H1 (cell line): ENCODE measurements around the gene ANKRD40. TPM values are rescaled to one million over a fixed set of nuclear protein-coding genes. Genes with fewer than 3 reads are reported as not detected.

Experiments
- CTCF ChIA-PET: fragments of 300-600 bp; sonication (Branson Sonifier 250); formaldehyde crosslinking; loops from one replicate; lab custom pipeline; 2021; ENCODE audit not compliant: partially characterized antibody; lab: Charles Lee
- POLR2A ChIA-PET: fragments of 300-600 bp; sonication (Branson Sonifier 250); formaldehyde crosslinking; loops from one replicate; lab custom pipeline; 2021; ENCODE audit warnings: inconsistent platforms; ENCODE audit not compliant: partially characterized antibody; lab: Charles Lee
- DNase-seq, 2 experiments: peaks; one replicate each; pipeline versions ENCODE4 v3.0.0 to v3.0.0-alpha.2; 2010 to 2022; ENCODE audit warnings: low spot score in 2 of 2, low read depth in 1 of 2, mixed read lengths in 1 of 2
- FAIRE-seq: peaks from 2 replicates; lab custom pipeline; 2011; peaks lifted over from hg19 to GRCh38; lab: Jason Lieb, UNC
- H2AFZ ChIP-seq: 2 replicates; pipeline ENCODE4 v1.8.1; 2012; ENCODE audit warnings: low read length, inconsistent platforms
- H2AK5ac ChIP-seq: 2 replicates; pipeline ENCODE4 v1.6.1; 2013; ENCODE audit warnings: low read depth, low read length
- H2BK120ac ChIP-seq: replicated peaks from 2 replicates; pipeline ENCODE3; 2013; ENCODE audit warnings: low read depth, low read length, inconsistent platforms
- H2BK12ac ChIP-seq: 2 replicates; pipeline ENCODE4 v1.6.1; 2013; ENCODE audit warnings: low read depth, low read length
- H2BK15ac ChIP-seq: 2 replicates; pipeline ENCODE4 v1.6.1; 2013; ENCODE audit warnings: low read length
- H2BK20ac ChIP-seq: 2 replicates; pipeline ENCODE4 v1.6.1; 2013; ENCODE audit warnings: low read length
- H2BK5ac ChIP-seq: 2 replicates; pipeline ENCODE4 v1.6.1; 2013; ENCODE audit warnings: low read depth, low read length
- H3K14ac ChIP-seq: 2 replicates; pipeline ENCODE4 v1.6.1; 2013; ENCODE audit warnings: inconsistent platforms; ENCODE audit not compliant: insufficient read length
- H3K18ac ChIP-seq: 2 replicates; pipeline ENCODE4 v1.6.1; 2013; ENCODE audit warnings: low read length; ENCODE audit errors: extremely low read depth
- H3K23ac ChIP-seq: 2 replicates; pipeline ENCODE4 v1.6.1; 2013; ENCODE audit warnings: inconsistent platforms; ENCODE audit not compliant: insufficient read length
- H3K23me2 ChIP-seq: 2 replicates; pipeline ENCODE4 v1.6.1; 2013; ENCODE audit warnings: low read depth, low read length
- H3K27ac ChIP-seq: 2 replicates; pipeline ENCODE4 v1.6.1; 2011; ENCODE audit warnings: low read depth, low read length, inconsistent platforms
- H3K27me3 ChIP-seq, 4 experiments: replicated peaks in 1 of 4; 1 replicate in 1 of 4; 2 replicates in 3 of 4; pipeline versions ENCODE4 v1.6.1 to v1.8.1; 2011 to 2013; ENCODE audit warnings: low read length in 3 of 4, mild to moderate bottlenecking in 3 of 4, inconsistent platforms in 2 of 4, mixed read lengths in 2 of 4, moderate library complexity in 1 of 4; ENCODE audit not compliant: control insufficient read depth in 3 of 4, insufficient read depth in 3 of 4; ENCODE audit errors: extremely low read depth in 1 of 4
- H3K36me3 ChIP-seq, 4 experiments: 2 replicates each; pipeline versions ENCODE4 v1.6.1 to v1.8.1; 2011 to 2013; ENCODE audit warnings: mild to moderate bottlenecking in 4 of 4, low read length in 3 of 4, moderate library complexity in 2 of 4, control low read depth in 1 of 4, inconsistent platforms in 1 of 4; ENCODE audit not compliant: insufficient read depth in 4 of 4, control insufficient read depth in 2 of 4
- H3K4ac ChIP-seq: replicated peaks from 2 replicates; pipeline ENCODE3; 2013; ENCODE audit warnings: low read length, low read depth, mixed read lengths, inconsistent platforms; ENCODE audit not compliant: insufficient read length
- H3K4me1 ChIP-seq, 4 experiments: replicated peaks in 1 of 4; 1 replicate in 1 of 4; 2 replicates in 3 of 4; pipeline versions ENCODE4 v1.6.1 to v1.8.1; 2011 to 2013; ENCODE audit warnings: low read length in 3 of 4, inconsistent platforms in 2 of 4, mixed read lengths in 1 of 4; ENCODE audit not compliant: insufficient read depth in 4 of 4, control insufficient read depth in 3 of 4
- H3K4me2 ChIP-seq, 2 experiments: 2 replicates each; pipeline versions ENCODE4 v1.6.1 to v1.8.1; 2011 to 2013; ENCODE audit warnings: low read depth in 2 of 2, low read length in 2 of 2, control low read depth in 1 of 2, inconsistent platforms in 1 of 2, mild to moderate bottlenecking in 1 of 2; ENCODE audit not compliant: insufficient read depth in 1 of 2
- H3K4me3 ChIP-seq, 4 experiments: fragments of 200-600, 300-600 bp in 1 of 4; sonication (generic), shearing (Covaris generic), sonication (Bioruptor Twin) in 1 of 4; 2 replicates each; pipeline versions ENCODE4 v1.5.1 to v1.8.1; 2011 to 2016; ENCODE audit warnings: low read length in 4 of 4, low read depth in 3 of 4, control low read depth in 2 of 4, inconsistent platforms in 2 of 4, mild to moderate bottlenecking in 2 of 4, mixed read lengths in 1 of 4, moderate library complexity in 1 of 4; ENCODE audit not compliant: insufficient read depth in 2 of 4; ENCODE audit errors: extremely low read depth in 1 of 4
- H3K56ac ChIP-seq: replicated peaks from 2 replicates; pipeline ENCODE3; 2013; ENCODE audit warnings: low read depth, mild to moderate bottlenecking, mixed read lengths, low read length, inconsistent platforms; ENCODE audit not compliant: insufficient read length
- H3K79me1 ChIP-seq: 2 replicates; pipeline ENCODE4 v1.6.1; 2013; ENCODE audit warnings: low read depth, low read length, control low read depth
- H3K79me2 ChIP-seq, 2 experiments: 2 replicates each; pipeline versions ENCODE4 v1.6.1 to v1.8.1; 2012 to 2013; ENCODE audit warnings: low read length in 2 of 2, mild to moderate bottlenecking in 2 of 2, inconsistent platforms in 1 of 2; ENCODE audit not compliant: insufficient read depth in 2 of 2, control insufficient read depth in 1 of 2
- H3K9ac ChIP-seq, 4 experiments: replicated peaks in 1 of 4; 1 replicate in 1 of 4; 2 replicates in 3 of 4; pipeline versions ENCODE4 v1.6.1 to v1.8.1; 2011 to 2013; ENCODE audit warnings: low read depth in 3 of 4, low read length in 3 of 4, control low read depth in 2 of 4, mild to moderate bottlenecking in 2 of 4, moderate library complexity in 2 of 4, inconsistent platforms in 1 of 4; ENCODE audit errors: extremely low read depth in 1 of 4
- H3K9me3 ChIP-seq, 2 experiments: 2 replicates each; pipeline versions ENCODE4 v1.6.1 to v1.8.1; 2012 to 2013; ENCODE audit warnings: mild to moderate bottlenecking in 2 of 2, moderate library complexity in 2 of 2, control low read depth in 1 of 2, inconsistent platforms in 1 of 2, low read depth in 1 of 2, low read length in 1 of 2, mixed read lengths in 1 of 2; ENCODE audit not compliant: insufficient read depth in 2 of 2
- H4K20me1 ChIP-seq, 2 experiments: replicated peaks in 1 of 2; 2 replicates each; pipeline versions ENCODE3 to v1.8.1; 2011 to 2013; ENCODE audit warnings: inconsistent platforms in 2 of 2, low read length in 2 of 2, mild to moderate bottlenecking in 1 of 2; ENCODE audit not compliant: insufficient read depth in 2 of 2, control insufficient read depth in 1 of 2
- H4K5ac ChIP-seq: 2 replicates; pipeline ENCODE4 v1.6.1; 2013; ENCODE audit warnings: low read length, low read depth, mixed read lengths, inconsistent platforms; ENCODE audit not compliant: insufficient read length
- H4K8ac ChIP-seq: 2 replicates; pipeline ENCODE4 v1.8.0; 2013; ENCODE audit warnings: mild to moderate bottlenecking, moderate library complexity, low read length, inconsistent platforms; ENCODE audit not compliant: insufficient read depth; ENCODE audit errors: extremely low read depth
- H4K91ac ChIP-seq: replicated peaks from 2 replicates; pipeline ENCODE3; 2013; ENCODE audit warnings: low read length, mixed read lengths, inconsistent platforms; ENCODE audit not compliant: insufficient read length
- CTBP2 ChIP-seq: IDR thresholded peaks from 2 replicates; pipeline ENCODE4 v1.7.0; 2011; ENCODE audit warnings: borderline replicate concordance, mild to moderate bottlenecking, moderate library complexity, mixed read lengths, low read length; ENCODE audit not compliant: insufficient read depth, insufficient read length
- FOSL1 ChIP-seq: IDR thresholded peaks from 2 replicates; pipeline ENCODE4 v1.6.1; 2011; ENCODE audit warnings: mild to moderate bottlenecking, low read depth, low read length, moderate library complexity; ENCODE audit not compliant: insufficient read depth
- HDAC6 ChIP-seq: IDR thresholded peaks from one replicate; pipeline ENCODE4 v1.7.1; 2012; ENCODE audit warnings: low read depth, mild to moderate bottlenecking, inconsistent platforms, low read length, moderate library complexity
- JUND ChIP-seq: IDR thresholded peaks from 2 replicates; pipeline ENCODE4 v1.6.1; 2011; ENCODE audit warnings: mild to moderate bottlenecking, improper control_type of control experiment, low read length
- KDM4A ChIP-seq: IDR thresholded peaks from one replicate; pipeline ENCODE4 v1.7.1; 2012; ENCODE audit warnings: low read depth, mild to moderate bottlenecking, moderate library complexity, low read length, inconsistent platforms; ENCODE audit not compliant: severe bottlenecking
- KDM5A ChIP-seq: fragments of 200-600 bp; IDR thresholded peaks from 2 replicates; pipeline ENCODE4 v1.7.1; 2012; ENCODE audit warnings: mild to moderate bottlenecking, low read length, inconsistent platforms, mixed read lengths
- MAX ChIP-seq: IDR thresholded peaks from 2 replicates; pipeline ENCODE4 v1.6.1; 2012; ENCODE audit warnings: inconsistent platforms
- PHF8 ChIP-seq: fragments of 200-600 bp; sonication (generic); conservative IDR thresholded peaks from 2 replicates; pipeline ENCODE4 v1.7.1; 2012; ENCODE audit warnings: low read depth, mild to moderate bottlenecking, inconsistent platforms, low read length, moderate library complexity
- POLR2AphosphoS5 ChIP-seq: IDR thresholded peaks from 2 replicates; pipeline ENCODE4 v1.6.1; 2011; ENCODE audit warnings: low read depth, low read length
- POU5F1 ChIP-seq: IDR thresholded peaks from 2 replicates; pipeline ENCODE4 v1.6.1; 2011; ENCODE audit warnings: low read depth, mild to moderate bottlenecking, low read length, moderate library complexity
- RAD21 ChIP-seq, 2 experiments: IDR thresholded peaks in 1 of 2; conservative IDR thresholded peaks in 1 of 2; 2 replicates each; pipeline ENCODE4 v1.6.1; 2011; ENCODE audit warnings: low read depth in 2 of 2, low read length in 2 of 2, improper control_type of control experiment in 1 of 2, inconsistent platforms in 1 of 2, mild to moderate bottlenecking in 1 of 2, moderate library complexity in 1 of 2
- RXRA ChIP-seq: IDR thresholded peaks from 2 replicates; pipeline ENCODE4 v1.6.1; 2011; ENCODE audit warnings: low read depth, mild to moderate bottlenecking, low read length, moderate library complexity; ENCODE audit not compliant: insufficient read depth
- SP4 ChIP-seq: IDR thresholded peaks from 2 replicates; pipeline ENCODE4 v1.6.1; 2012; ENCODE audit warnings: low read length, inconsistent platforms
- TEAD4 ChIP-seq: IDR thresholded peaks from 2 replicates; pipeline ENCODE4 v1.6.1; 2012; ENCODE audit warnings: low read depth, low read length, inconsistent platforms, mixed read lengths
- WGBS, 2 experiments: shearing (Covaris generic) in 1 of 2; methylation state at CpG; one replicate each; pipeline versions ENCODE4 v1.1.6 to v1.1.7; 2013 to 2015; ENCODE audit warnings: low lambda C conversion rate in 2 of 2, mixed read lengths in 2 of 2, inconsistent platforms in 1 of 2, low coverage in 1 of 2, missing lambda C conversion rate in 1 of 2; ENCODE audit not compliant: insufficient replicate concordance in 2 of 2, insufficient coverage in 1 of 2, insufficient read length in 1 of 2; ENCODE audit errors: extremely low coverage in 1 of 2, missing lambda C conversion rate in 1 of 2; 5-methylcytosine and 5-hydroxymethylcytosine counted together
- polyA plus RNA-seq, 7 experiments: library from polyadenylated mRNA; depleted of rRNA in 3 of 7; stranded (reverse) in 5 of 7; unstranded in 2 of 7; fragments of >200 nt in 5 of 7; fragments of 200-250 nt in 2 of 7; gene quantifications; 1 replicate in 5 of 7; 2 replicates in 1 of 7; 4 replicates in 1 of 7; pipeline versions ENCODE4 v1.2.1 to v1.2.3, GENCODE V29; 2011 to 2013; ENCODE audit warnings: missing spikeins in 2 of 7, mixed read lengths in 2 of 7
- total RNA-seq: library from RNA; stranded (reverse); fragmentation: NEBNext Ultra II Directional; extraction: Animal tissue kit (Norgen Biotek cat#: 25700); gene quantifications from 2 replicates; pipeline ENCODE4 v1.2.1, GENCODE V29; 2021

Gene ANKRD40
- total and polyA plus RNA-seq, 2 of the 8 experiments (the other 6 are each of a cell fraction or from before 2014, with no cell fraction given), result 26.1 to 50.1 TPM

- Histone ChIP-seq H3K14ac (no peak overlapping the region), H2AK5ac (no peak overlapping the region), H3K56ac (no peak overlapping the region), H3K79me1 (no peaks in the 10 kb centered on the region; the same call in 1 of the 2 replicates), H3K9me3 (no peaks in the 10 kb centered on the region), H3K4ac (no peak overlapping the region), H3K4me2 (no peak overlapping the region), H2BK20ac (no peak overlapping the region), H4K91ac (no peak overlapping the region), H2BK5ac (no peak overlapping the region), H3K18ac (no peak overlapping the region), H3K23me2 (no peaks in the 10 kb centered on the region), H4K8ac (no peak overlapping the region), H4K20me1 (peaks cover 7 to 20% of the 10 kb centered on the region in 2 experiments), H3K4me3 (no peak overlapping the region), H3K27ac (no peak overlapping the region), H3K27me3 (no peaks in the 10 kb centered on the region), H2AFZ (no peak overlapping the region), H3K23ac (no peak overlapping the region), H3K4me1 (no peaks in the 10 kb centered on the region), H3K79me2 (peaks cover 33 to 95% of the 10 kb centered on the region in 2 experiments), H2BK120ac (no peak overlapping the region), H2BK12ac (no peak overlapping the region), H2BK15ac (no peak overlapping the region), H3K36me3 (peaks cover 3 to 34% (median 16%) of the 10 kb centered on the region in 4 experiments; a peak in 6 of 8 replicates), H3K9ac (no peak overlapping the region), H4K5ac (no peak overlapping the region)
- no peak for DNase-seq
- WGBS, 2 experiments, result 97% methylated on average over 3 of the region's 3 CpGs; no CpG with 5 or more reads in 1 of the 2 experiments
- no peak for FAIRE-seq
- CTCF ChIA-PET, result interaction anchor here (1.0 to 1.1 kb wide), 3 partner anchors 10 to 19 kb away, joined by 3 read pairs; no protein-coding TSS in a partner anchor
- POLR2A ChIA-PET, result interaction anchor here (0.7 kb wide), 1 partner anchor 131 kb away, joined by 3 read pairs; the partner anchor contains the start of gene TOB1
- TF ChIP-seq FOSL1 (no peak), TEAD4 (no peak), HDAC6 (no peak), RXRA (no peak), CTBP2 (no peak), JUND (no peak), PHF8 (no peak), RAD21 (IDR thresholded peaks at IDR 0.05 in 1 of 2, conservative IDR thresholded peaks at IDR 0.05 in 1 of 2; ENCODE audit: low read depth in 2 of 2, low read length in 2 of 2) (no peak), MAX (no peak), KDM5A (no peak), KDM4A (no peak), POLR2AphosphoS5 (no peak), POU5F1 (no peak), SP4 (no peak)
Measured at GRCh38 chr17:50735287-50735686, 27.6 kb upstream of the ANKRD40 start.
